Activated B cell treated with CpG ODN at 0.5 μM for 24 hours (primary cell): ENCODE measurements around the gene GOLGA6A. TPM values are rescaled to one million over a fixed set of nuclear protein-coding genes. Genes with fewer than 3 reads are reported as not detected.
"Not testable (repeated sequence)": the region's sequence is repeated elsewhere in the genome, so short reads cannot be mapped to it uniquely, and the experiment has no call there.

Experiments
- ATAC-seq: fragments of 200-7000 bp; cut with Tn5 transposase; one replicate; pipeline ENCODE4 v1.10.0; 2021; ENCODE audit warnings: low read depth, mild to moderate bottlenecking, moderate library complexity
- CTCF ChIA-PET: fragments of 350-600 bp; sonication (Branson Sonifier 250); formaldehyde crosslinking; loops from one replicate; lab custom pipeline; 2021; ENCODE audit warnings: antibody characterized with exemption; lab: Charles Lee
- POLR2A ChIA-PET: fragments of 350-600 bp; sonication (Branson Sonifier 250); formaldehyde crosslinking; loops from one replicate; lab custom pipeline; 2021; ENCODE audit warnings: antibody characterized with exemption; lab: Charles Lee
- DNase-seq: peaks from one replicate; pipeline ENCODE4 v3.0.0; 2022
- H3K27ac Mint-ChIP-seq: one replicate; pipeline ENCODE4 v1.8.0; 2020; ENCODE audit warnings: mixed read lengths
- H3K27me3 Mint-ChIP-seq: one replicate; pipeline ENCODE4 v1.8.0; 2021; ENCODE audit warnings: mixed read lengths
- H3K36me3 Mint-ChIP-seq: one replicate; pipeline ENCODE4 v1.8.0; 2021; ENCODE audit warnings: low read depth, mixed read lengths
- H3K4me1 Mint-ChIP-seq: one replicate; pipeline ENCODE4 v1.8.0; 2021; ENCODE audit warnings: mixed read lengths
- H3K4me3 Mint-ChIP-seq: one replicate; pipeline ENCODE4 v1.8.0; 2020; ENCODE audit warnings: mild to moderate bottlenecking, mixed read lengths
- H3K9me3 Mint-ChIP-seq: one replicate; pipeline ENCODE4 v1.8.0; 2020; ENCODE audit warnings: mixed read lengths
- CTCF ChIP-seq: fragments of 200-600 bp; IDR thresholded peaks from one replicate; pipeline ENCODE4 v1.8.0; 2022; ENCODE audit warnings: antibody characterized with exemption, mild to moderate bottlenecking
- intact Hi-C: fragments of 100-400 bp; cut with micrococcal nuclease; formaldehyde crosslinking; loops from one replicate; pipeline ENCODE4 v1.15.1; 2024
- total RNA-seq: library from RNA; stranded (reverse); gene quantifications from 2 replicates; pipeline ENCODE4 v1.2.3, GENCODE V29; 2022

Gene GOLGA6A
- total RNA-seq, 1 donor from 2014 or later: not detected

GRCh38 chr15:74063425-74064146 lies 18.8 kb downstream of the GOLGA6A start:
- H3K4me3 Mint-ChIP-seq, H3K36me3 Mint-ChIP-seq, intact Hi-C loops, H3K27me3 Mint-ChIP-seq, DNase-seq, ATAC-seq, H3K4me1 Mint-ChIP-seq, H3K9me3 Mint-ChIP-seq, H3K27ac Mint-ChIP-seq, POLR2A ChIA-PET, CTCF ChIA-PET: not testable (repeated sequence)

GRCh38 chr15:74062671-74063070 lies 19.7 kb downstream of the GOLGA6A start:
- ATAC-seq (no peak), DNase-seq (no peak)

GRCh38 chr15:74062236-74062635 lies 20.1 kb downstream of the GOLGA6A start:
- H3K9me3 Mint-ChIP-seq: no peaks in the 10 kb centered on the region
- H3K4me3 Mint-ChIP-seq: no peak overlapping the region
- peaks cover 4% of the 10 kb centered on the region for H3K36me3 Mint-ChIP-seq
- ChIA-PET POLR2A (no interaction called here), CTCF (no interaction called here)
- H3K4me1 Mint-ChIP-seq: no peaks in the 10 kb centered on the region
- no peak overlapping the region for H3K27ac Mint-ChIP-seq
- no peak for DNase-seq
- ATAC-seq: no peak
- TF ChIP-seq CTCF: no peak
- no peaks in the 10 kb centered on the region for H3K27me3 Mint-ChIP-seq
- intact Hi-C loops: no loop called here

More at GRCh38 chr15:74062671-74063070, 19.7 kb downstream of the GOLGA6A start:
- ChIA-PET CTCF (no interaction called here), POLR2A (no interaction called here)
- Mint-ChIP-seq H3K27ac (no peak overlapping the region), H3K27me3 (no peaks in the 10 kb centered on the region), H3K4me1 (no peaks in the 10 kb centered on the region), H3K36me3 (peaks cover 4% of the 10 kb centered on the region), H3K4me3 (no peak overlapping the region), H3K9me3 (no peaks in the 10 kb centered on the region)
- no peak for TF ChIP-seq CTCF
- intact Hi-C loops: no loop called here

- POLR2A ChIA-PET: no interaction called here
- H3K9me3 Mint-ChIP-seq: no peaks in the 10 kb centered on the region
- peaks cover 4% of the 10 kb centered on the region for H3K36me3 Mint-ChIP-seq
- no peaks in the 10 kb centered on the region for H3K4me1 Mint-ChIP-seq
- CTCF ChIA-PET: no interaction called here
- no peak overlapping the region for H3K27ac Mint-ChIP-seq
- intact Hi-C loops: no loop called here
- no peaks in the 10 kb centered on the region for H3K27me3 Mint-ChIP-seq
- no peak for DNase-seq
- no peak for TF ChIP-seq CTCF
- H3K4me3 Mint-ChIP-seq: no peak overlapping the region
- no peak for ATAC-seq
Measured at GRCh38 chr15:74060251-74060650, 22.1 kb downstream of the GOLGA6A start.

GRCh38 chr15:74059050-74059833 lies 23.1 kb downstream of the GOLGA6A start:
- DNase-seq, H3K36me3 Mint-ChIP-seq, H3K27ac Mint-ChIP-seq, ATAC-seq, H3K27me3 Mint-ChIP-seq, H3K4me3 Mint-ChIP-seq, H3K4me1 Mint-ChIP-seq, POLR2A ChIA-PET, H3K9me3 Mint-ChIP-seq, CTCF ChIA-PET, intact Hi-C loops: not testable (repeated sequence)

- H3K4me3 Mint-ChIP-seq, DNase-seq, intact Hi-C loops, H3K27me3 Mint-ChIP-seq, H3K9me3 Mint-ChIP-seq, ATAC-seq, H3K27ac Mint-ChIP-seq, POLR2A ChIA-PET, H3K36me3 Mint-ChIP-seq: not testable (repeated sequence)
- CTCF ChIA-PET: interaction anchor here (1.2 kb wide), 1 partner anchor 266 kb away, joined by 4 read pairs; no protein-coding TSS in a partner anchor
- peaks cover 11% of the 10 kb centered on the region for H3K4me1 Mint-ChIP-seq
Measured at GRCh38 chr15:74056330-74056729, 26.0 kb downstream of the GOLGA6A start.
